OCI-LY7 (cell line): Measurements from ENCODE around the gene TM6SF1. TPM values are rescaled to one million over a fixed set of nuclear protein-coding genes. Genes with fewer than 3 reads are reported as not detected.

Source experiments
- BruUV-seq: library from RNA; stranded (reverse); fragments of 400-500 nt; replicated peaks from 2 replicates; lab custom pipeline; 2021; lab: Mats Ljungman, UMichigan
- CTCF ChIA-PET: fragments of 300-600 bp; sonication (Branson Sonifier 250); formaldehyde crosslinking; loops from one replicate; lab custom pipeline; 2022; ENCODE audit warnings: antibody characterized with exemption; ENCODE audit not compliant: unreplicated experiment; lab: Charles Lee
- POLR2A ChIA-PET: fragments of 300-600 bp; sonication (Branson Sonifier 250); formaldehyde crosslinking; loops from one replicate; lab custom pipeline; 2022; ENCODE audit warnings: antibody characterized with exemption; lab: Charles Lee
- DNase-seq: peaks from one replicate; pipeline ENCODE4 v3.0.0-alpha.2; 2015; ENCODE audit warnings: low spot score
- H2AFZ ChIP-seq: fragments of 200-600 bp; sonication (generic), shearing (Covaris generic); 2 replicates; pipeline ENCODE4 v1.6.1; 2014; ENCODE audit warnings: mild to moderate bottlenecking, antibody characterized with exemption, low read length, moderate library complexity
- H3K27ac ChIP-seq: fragments of 200-600 bp; sonication (generic); 2 replicates; pipeline ENCODE4 v1.5.1; 2014; ENCODE audit warnings: mixed run types, low read depth, mild to moderate bottlenecking, moderate library complexity, low read length, inconsistent platforms; ENCODE audit not compliant: poor library complexity, severe bottlenecking
- H3K36me3 ChIP-seq: fragments of 200-600 bp; sonication (generic); 2 replicates; pipeline ENCODE4 v1.6.1; 2014; ENCODE audit warnings: mild to moderate bottlenecking, antibody characterized with exemption, low read length, moderate library complexity, mixed read lengths; ENCODE audit not compliant: insufficient read depth
- H3K4me1 ChIP-seq: fragments of 200-600 bp; sonication (generic); 2 replicates; pipeline ENCODE4 v1.5.1; 2014; ENCODE audit warnings: mild to moderate bottlenecking, low read length; ENCODE audit not compliant: insufficient read depth, poor library complexity, severe bottlenecking
- H3K4me2 ChIP-seq: fragments of 200-600 bp; sonication (generic); 2 replicates; pipeline ENCODE4 v1.6.1; 2014; ENCODE audit warnings: mild to moderate bottlenecking, low read length
- H3K4me3 ChIP-seq: fragments of 200-600 bp; sonication (generic); 2 replicates; pipeline ENCODE4 v1.5.1; 2014; ENCODE audit warnings: mild to moderate bottlenecking, low read depth, low read length; ENCODE audit not compliant: poor library complexity, severe bottlenecking
- H3K79me2 ChIP-seq: fragments of 200-600 bp; sonication (generic); 2 replicates; pipeline ENCODE4 v1.6.1; 2016; ENCODE audit warnings: low read depth, mild to moderate bottlenecking, low read length, moderate library complexity, mixed read lengths; ENCODE audit not compliant: insufficient read depth
- H3K9me2 ChIP-seq: fragments of 200-600 bp; sonication (generic); 2 replicates; pipeline ENCODE4 v1.6.1; 2016; ENCODE audit warnings: mild to moderate bottlenecking, low read length, mixed read lengths; ENCODE audit not compliant: insufficient read depth
- H3K9me3 ChIP-seq: fragments of 200-600 bp; sonication (generic); 2 replicates; pipeline ENCODE4 v1.6.1; 2014; ENCODE audit warnings: mild to moderate bottlenecking, mixed run types, low read length, mixed read lengths
- H4K20me1 ChIP-seq: fragments of 200-600 bp; sonication (generic); 2 replicates; pipeline ENCODE4 v1.6.1; 2014; ENCODE audit warnings: mild to moderate bottlenecking, antibody characterized with exemption, low read length, moderate library complexity, mixed read lengths; ENCODE audit not compliant: insufficient read depth
- EZH2phosphoT487 ChIP-seq: fragments of 200-600 bp; sonication (generic); IDR thresholded peaks from 2 replicates; pipeline ENCODE4 v1.6.1; 2018; ENCODE audit warnings: low read depth, borderline replicate concordance, mild to moderate bottlenecking, mixed run types, antibody characterized with exemption, low read length, moderate library complexity, mixed read lengths
- intact Hi-C: fragments of 100-400 bp; cut with micrococcal nuclease; formaldehyde crosslinking; loops from one replicate; pipeline ENCODE4 v1.10.0; 2022; ENCODE audit not compliant: unreplicated experiment
- total RNA-seq, 2 experiments: library from RNA; depleted of rRNA in 1 of 2; stranded (reverse); fragments of >200 nt in 1 of 2; shearing (Covaris generic) in 1 of 2; gene quantifications; 2 replicates each; pipeline ENCODE4 v1.2.3, GENCODE V29; 2014 to 2022
- TF ChIP-seq, protein P1 (sequence below): fragments of 200-600 bp; sonication (generic); conservative IDR thresholded peaks from 2 replicates; pipeline ENCODE4 v1.5.1; 2014; ENCODE audit warnings: mild to moderate bottlenecking, antibody characterized with exemption, low read length, moderate library complexity, mixed read lengths

Gene TM6SF1
- total RNA-seq, 2 experiments from 2014 or later = 27.2 to 28.7 TPM

DNA sequence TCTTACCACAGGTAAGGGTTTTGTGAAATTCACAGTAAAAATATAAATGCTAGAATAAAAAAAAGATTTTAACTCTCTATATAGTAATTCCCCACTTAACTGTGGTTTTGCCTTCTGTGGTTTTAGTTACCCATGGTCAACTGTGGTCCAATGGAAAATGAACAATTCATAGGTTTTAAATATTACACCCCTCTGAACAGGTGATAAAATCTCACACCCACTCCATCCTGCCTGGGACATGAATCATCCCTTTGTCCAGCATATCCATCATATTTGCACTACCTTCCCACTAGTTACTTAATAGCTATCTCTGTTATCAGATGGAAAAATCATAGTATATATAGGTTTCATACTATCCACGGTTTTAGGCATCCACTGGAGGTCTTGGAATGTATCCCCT lies 50.9 kb downstream of the TM6SF1 start:
- Histone ChIP-seq H3K79me2 (no peaks in the 10 kb centered on the region), H3K36me3 (peaks cover 44% of the 10 kb centered on the region), H3K27ac (no peak overlapping the region), H4K20me1 (no peaks in the 10 kb centered on the region), H3K4me3 (no peak overlapping the region), H3K9me2 (no peaks in the 10 kb centered on the region), H3K4me2 (no peak overlapping the region), H2AFZ (no peak overlapping the region), H3K9me3 (no peaks in the 10 kb centered on the region), H3K4me1 (no peaks in the 10 kb centered on the region)
- CTCF ChIA-PET = no interaction called here
- no peak for TF ChIP-seq EZH2phosphoT487
- TF ChIP-seq, protein P1, sequence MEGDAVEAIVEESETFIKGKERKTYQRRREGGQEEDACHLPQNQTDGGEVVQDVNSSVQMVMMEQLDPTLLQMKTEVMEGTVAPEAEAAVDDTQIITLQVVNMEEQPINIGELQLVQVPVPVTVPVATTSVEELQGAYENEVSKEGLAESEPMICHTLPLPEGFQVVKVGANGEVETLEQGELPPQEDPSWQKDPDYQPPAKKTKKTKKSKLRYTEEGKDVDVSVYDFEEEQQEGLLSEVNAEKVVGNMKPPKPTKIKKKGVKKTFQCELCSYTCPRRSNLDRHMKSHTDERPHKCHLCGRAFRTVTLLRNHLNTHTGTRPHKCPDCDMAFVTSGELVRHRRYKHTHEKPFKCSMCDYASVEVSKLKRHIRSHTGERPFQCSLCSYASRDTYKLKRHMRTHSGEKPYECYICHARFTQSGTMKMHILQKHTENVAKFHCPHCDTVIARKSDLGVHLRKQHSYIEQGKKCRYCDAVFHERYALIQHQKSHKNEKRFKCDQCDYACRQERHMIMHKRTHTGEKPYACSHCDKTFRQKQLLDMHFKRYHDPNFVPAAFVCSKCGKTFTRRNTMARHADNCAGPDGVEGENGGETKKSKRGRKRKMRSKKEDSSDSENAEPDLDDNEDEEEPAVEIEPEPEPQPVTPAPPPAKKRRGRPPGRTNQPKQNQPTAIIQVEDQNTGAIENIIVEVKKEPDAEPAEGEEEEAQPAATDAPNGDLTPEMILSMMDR = no peak
- intact Hi-C loops = no loop called here
- no TSS peak for BruUV-seq
- no peak for DNase-seq
- POLR2A ChIA-PET = no interaction called here

DNA sequence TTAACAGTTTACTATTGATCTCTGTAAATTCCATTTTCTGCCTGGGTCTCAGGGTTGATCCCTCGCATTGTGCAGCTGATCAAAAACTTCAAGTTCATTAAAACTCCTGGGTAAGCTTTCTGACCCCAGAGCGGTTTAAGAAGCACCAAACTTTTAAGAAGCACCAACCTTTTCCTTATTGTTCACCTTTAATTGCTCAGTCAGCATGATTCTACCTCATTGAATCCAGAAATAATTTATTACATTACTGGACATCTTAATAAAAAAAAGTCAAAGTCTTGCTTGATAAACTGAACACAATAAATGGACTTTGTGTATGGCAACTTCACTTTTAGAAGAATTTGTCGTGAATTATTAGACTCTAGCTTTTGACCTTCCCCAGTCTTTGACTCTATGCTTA lies 53.3 kb downstream of the TM6SF1 start:
- Histone ChIP-seq H3K4me1 (no peaks in the 10 kb centered on the region), H3K36me3 (peaks cover 30% of the 10 kb centered on the region), H3K9me3 (no peaks in the 10 kb centered on the region), H3K4me3 (no peak overlapping the region), H3K4me2 (no peak overlapping the region), H3K9me2 (no peaks in the 10 kb centered on the region), H3K27ac (no peak overlapping the region), H3K79me2 (0 out of 2 replicates have a peak, but pooled peaks cover under 1% of the 10 kb centered on the region), H4K20me1 (no peaks in the 10 kb centered on the region), H2AFZ (no peak overlapping the region)
- no peak for TF ChIP-seq EZH2phosphoT487
- TF ChIP-seq, protein P1 = no peak
- CTCF ChIA-PET = no interaction called here
- intact Hi-C loops = no loop called here
- POLR2A ChIA-PET = interaction anchor here (0.9 to 1.9 kb wide), 2 partner anchors 9 to 13 kb away, joined by 3 to 8 read pairs; no protein-coding TSS in a partner anchor
- no TSS peak for BruUV-seq
- no peak for DNase-seq

DNA sequence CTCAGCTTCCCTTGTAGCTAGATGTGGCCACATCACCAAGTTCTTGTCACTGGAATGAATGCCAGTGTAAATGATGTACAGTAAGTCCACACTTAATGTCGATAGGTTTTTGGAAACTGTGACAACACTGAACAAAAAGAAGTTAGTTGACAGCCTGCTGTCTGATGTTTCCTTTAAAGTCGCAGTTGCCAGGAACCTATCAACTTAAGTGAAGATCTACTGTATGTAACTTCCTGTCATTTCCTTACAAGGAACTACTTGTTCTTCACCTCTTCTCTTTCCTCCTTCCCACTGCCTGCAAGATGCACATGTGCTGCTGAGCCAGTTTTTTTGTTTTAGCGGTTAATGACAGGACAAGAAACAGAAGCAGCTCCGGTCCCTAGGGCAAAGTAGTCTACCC lies 55.6 kb downstream of the TM6SF1 start:
- H3K79me2 ChIP-seq = peaks cover 10% of the 10 kb centered on the region; the same call in 1 of the 2 replicates
- H4K20me1 ChIP-seq = no peaks in the 10 kb centered on the region
- no peak overlapping the region for H3K27ac ChIP-seq
- H3K4me2 ChIP-seq = no peak overlapping the region
- H3K4me1 ChIP-seq = no peaks in the 10 kb centered on the region
- H2AFZ ChIP-seq = no peak overlapping the region
- no peak for DNase-seq
- TF ChIP-seq, protein P1 = no peak
- no peak for TF ChIP-seq EZH2phosphoT487
- H3K4me3 ChIP-seq = no peak overlapping the region
- H3K36me3 ChIP-seq = peaks cover 8% of the 10 kb centered on the region; the same call in 1 of the 2 replicates
- H3K9me2 ChIP-seq = no peaks in the 10 kb centered on the region
- ChIA-PET POLR2A (no interaction called here), CTCF (no interaction called here)
- no peaks in the 10 kb centered on the region for H3K9me3 ChIP-seq
- no TSS peak for BruUV-seq
- intact Hi-C loops = no loop called here
